HFFc6 (cell line): ENCODE measurements around the gene HRH1. TPM values are rescaled to one million over a fixed set of nuclear protein-coding genes. Genes with fewer than 3 reads are reported as not detected.
"Not testable (repeated sequence)": the region's sequence is repeated elsewhere in the genome, so short reads cannot be mapped to it uniquely, and the experiment has no call there.

ENCODE experiments used
- DNase-seq: peaks from one replicate; pipeline ENCODE4 v3.0.0-alpha.2; 2018
- H3K27ac Mint-ChIP-seq: 2 replicates; pipeline ENCODE4 v1.8.0; 2020; ENCODE audit warnings: mild to moderate bottlenecking, mixed read lengths
- H3K27me3 Mint-ChIP-seq: 2 replicates; pipeline ENCODE4 v1.8.0; 2021; ENCODE audit warnings: mild to moderate bottlenecking, moderate library complexity, mixed read lengths; ENCODE audit not compliant: insufficient read depth
- H3K36me3 Mint-ChIP-seq: 2 replicates; pipeline ENCODE4 v1.8.0; 2021; ENCODE audit warnings: low read depth, mixed read lengths
- H3K4me1 Mint-ChIP-seq: 2 replicates; pipeline ENCODE4 v1.8.0; 2020; ENCODE audit warnings: low read depth, mixed read lengths
- H3K4me3 Mint-ChIP-seq: 2 replicates; pipeline ENCODE4 v1.8.0; 2020; ENCODE audit warnings: mild to moderate bottlenecking, moderate library complexity, mixed read lengths
- H3K9me3 Mint-ChIP-seq: 2 replicates; pipeline ENCODE4 v1.8.0; 2020; ENCODE audit warnings: mild to moderate bottlenecking, mixed read lengths
- long read RNA-seq: library from polyadenylated mRNA; unstranded; transcript quantifications from one replicate; pipeline ENCODE4 v2.0.0, GENCODE V29; 2019
- total RNA-seq, 6 experiments: library from RNA; stranded (reverse); fragmentation: NEBNext Ultra II Directional; extraction: Animal tissue kit (Norgen Biotek cat#: 25700); gene quantifications; 2 replicates in 1 of 6; 3 replicates in 5 of 6; pipeline ENCODE4 v1.2.3, GENCODE V29; 2021
- TF ChIP-seq, protein P1 (sequence below): fragments of 200-600 bp; sonication (generic); IDR thresholded peaks from 2 replicates; pipeline ENCODE4 v1.5.0; 2021; ENCODE audit warnings: antibody characterized with exemption, mild to moderate bottlenecking

Gene HRH1
- total RNA-seq: 1 to 10 TPM; 4.9 to 8.4 (median 6.4) TPM
- long read RNA-seq, full-length matches to known transcripts: 8 of 15 reads
- long read RNA-seq, partial matches to known transcripts: 5 of 15 reads
- long read RNA-seq, other reads (novel, unspliced or antisense): 2 of 15 reads

DNA sequence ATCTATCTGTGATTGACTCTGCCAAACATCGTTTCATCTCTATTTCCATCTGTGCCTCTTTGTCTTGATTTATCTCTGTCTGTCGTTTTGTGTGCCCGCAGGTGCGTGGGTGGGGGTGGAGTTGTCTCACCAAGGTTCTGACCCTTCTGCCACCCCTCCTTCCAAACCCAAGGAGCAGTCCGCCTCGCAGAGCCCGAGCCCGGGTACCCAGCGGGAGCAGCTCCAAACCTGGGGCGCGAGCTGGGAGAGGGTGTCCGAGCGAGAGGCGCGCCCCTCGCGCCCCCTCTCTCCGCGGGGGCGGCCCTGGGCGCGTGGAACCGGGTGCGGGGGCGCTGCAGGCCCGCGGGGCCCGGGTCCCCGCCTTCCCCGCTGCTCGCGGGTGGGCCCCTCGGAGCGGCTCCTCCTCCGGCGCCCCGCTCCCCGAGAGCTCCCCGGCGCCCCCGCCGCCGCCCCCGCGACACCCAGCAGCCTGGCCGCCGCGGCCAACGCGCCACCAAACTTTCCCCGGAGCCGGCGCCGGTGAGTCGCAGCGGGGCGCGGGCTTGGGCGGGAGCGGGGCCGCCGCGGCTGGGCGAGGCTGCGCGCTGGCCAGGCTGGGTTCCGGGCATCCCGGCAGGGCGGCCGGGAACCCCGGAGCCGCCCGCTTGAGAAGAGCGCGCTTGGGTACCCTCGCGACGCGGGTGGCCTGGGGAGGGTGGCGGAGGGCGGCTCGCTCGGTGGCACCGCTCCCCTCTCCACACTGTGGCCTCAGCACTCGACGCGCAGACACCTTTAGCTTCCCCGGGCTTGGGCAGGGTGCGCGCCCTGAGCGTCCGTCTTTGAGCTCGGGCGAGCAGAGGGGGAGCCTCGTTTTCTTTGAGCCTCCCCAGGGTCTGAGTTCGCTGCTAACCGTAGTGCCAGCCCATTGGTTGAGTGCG lies at the start of gene HRH1:
HRH1 (plus strand) TSS at position 458 of the 917 bp plus-strand sequence. CDS start 104,545 bp downstream, outside the sequence.
- TF ChIP-seq, protein P1, sequence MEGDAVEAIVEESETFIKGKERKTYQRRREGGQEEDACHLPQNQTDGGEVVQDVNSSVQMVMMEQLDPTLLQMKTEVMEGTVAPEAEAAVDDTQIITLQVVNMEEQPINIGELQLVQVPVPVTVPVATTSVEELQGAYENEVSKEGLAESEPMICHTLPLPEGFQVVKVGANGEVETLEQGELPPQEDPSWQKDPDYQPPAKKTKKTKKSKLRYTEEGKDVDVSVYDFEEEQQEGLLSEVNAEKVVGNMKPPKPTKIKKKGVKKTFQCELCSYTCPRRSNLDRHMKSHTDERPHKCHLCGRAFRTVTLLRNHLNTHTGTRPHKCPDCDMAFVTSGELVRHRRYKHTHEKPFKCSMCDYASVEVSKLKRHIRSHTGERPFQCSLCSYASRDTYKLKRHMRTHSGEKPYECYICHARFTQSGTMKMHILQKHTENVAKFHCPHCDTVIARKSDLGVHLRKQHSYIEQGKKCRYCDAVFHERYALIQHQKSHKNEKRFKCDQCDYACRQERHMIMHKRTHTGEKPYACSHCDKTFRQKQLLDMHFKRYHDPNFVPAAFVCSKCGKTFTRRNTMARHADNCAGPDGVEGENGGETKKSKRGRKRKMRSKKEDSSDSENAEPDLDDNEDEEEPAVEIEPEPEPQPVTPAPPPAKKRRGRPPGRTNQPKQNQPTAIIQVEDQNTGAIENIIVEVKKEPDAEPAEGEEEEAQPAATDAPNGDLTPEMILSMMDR: no peak; the same call in 1 of the 2 replicates
- no peak for DNase-seq
- H3K4me1 Mint-ChIP-seq: peaks cover 50% of the 10 kb centered on the region
- H3K9me3 Mint-ChIP-seq: no peaks in the 10 kb centered on the region
- H3K36me3 Mint-ChIP-seq: no peaks in the 10 kb centered on the region
- H3K27me3 Mint-ChIP-seq: peaks cover 3% of the 10 kb centered on the region
- peak within 1 kb of the TSS; percentile 88 for H3K4me3 Mint-ChIP-seq
- H3K27ac Mint-ChIP-seq: peak within 1 kb of the TSS; percentile 67

- not testable (repeated sequence) for H3K36me3 Mint-ChIP-seq, H3K27me3 Mint-ChIP-seq, DNase-seq, H3K4me3 Mint-ChIP-seq, H3K9me3 Mint-ChIP-seq, H3K27ac Mint-ChIP-seq
- H3K4me1 Mint-ChIP-seq: peaks cover 26% of the 10 kb centered on the region
Observed at GRCh38 chr3:11113316-11113715, 41.0 kb upstream of the HRH1 start.

DNA sequence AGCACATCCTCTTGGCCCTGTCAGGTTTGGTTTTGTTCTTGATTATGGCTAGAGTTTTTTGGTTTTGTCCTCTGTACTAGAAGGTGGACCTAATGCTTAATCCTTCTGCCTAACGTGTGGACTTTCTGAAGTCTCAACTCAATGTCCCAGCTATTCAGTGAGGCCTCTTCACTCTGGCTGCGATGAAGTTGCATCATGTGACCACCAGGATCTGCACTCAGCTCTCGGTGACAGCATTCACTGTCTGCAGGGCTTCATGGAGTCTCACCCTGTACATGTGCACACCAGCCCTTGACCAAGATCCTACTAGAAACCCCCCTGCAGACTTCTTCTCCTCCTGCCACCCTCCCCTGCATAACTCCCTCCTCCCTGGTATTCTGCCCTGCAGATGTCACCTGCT lies 38.7 kb upstream of the HRH1 start:
- DNase-seq: no peak
- Mint-ChIP-seq H3K4me3 (no peak overlapping the region), H3K27me3 (peaks cover 2% of the 10 kb centered on the region; the same call in 1 of the 2 replicates), H3K27ac (no peak overlapping the region), H3K36me3 (no peaks in the 10 kb centered on the region), H3K4me1 (peaks cover 36% of the 10 kb centered on the region), H3K9me3 (no peaks in the 10 kb centered on the region)
- TF ChIP-seq, protein P1: 0 out of 2 replicates have a peak, but pooled peaks have one; percentile 15

DNA sequence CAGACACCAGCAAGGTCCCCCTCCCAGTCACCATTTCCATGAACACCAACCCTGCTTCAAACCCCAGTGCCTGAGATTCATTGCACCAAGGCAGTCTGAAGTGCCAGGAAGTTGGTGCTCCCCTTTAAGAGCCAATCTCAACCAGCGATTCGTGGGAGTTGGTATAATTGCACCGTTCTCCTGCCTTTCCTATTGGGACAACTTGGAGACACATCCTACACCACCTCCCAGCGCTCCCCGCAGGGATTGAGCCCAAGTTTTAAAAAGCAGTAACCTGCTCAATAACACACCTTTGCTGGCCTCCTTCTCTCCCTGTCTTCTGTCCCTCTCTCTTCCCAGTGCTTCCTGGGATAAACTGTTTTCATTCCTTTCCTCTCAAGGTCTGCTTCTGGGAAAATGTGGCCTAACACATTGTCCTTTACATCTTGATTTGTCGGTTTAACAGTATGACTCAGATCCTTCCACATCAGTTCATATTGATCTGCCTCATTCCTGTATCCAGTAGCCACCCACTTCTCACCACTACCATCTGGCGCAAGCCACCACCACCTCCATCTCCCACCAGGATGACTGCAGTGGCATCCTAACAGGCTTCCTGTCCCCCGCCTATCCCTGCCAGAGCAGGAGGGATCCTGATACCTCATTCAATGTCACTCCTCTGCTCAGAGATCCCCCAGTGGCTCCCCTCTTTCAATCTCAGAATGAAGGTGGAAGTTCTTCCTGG lies 37.8 kb upstream of the HRH1 start:
- H3K27ac Mint-ChIP-seq: peak overlapping the region; percentile 99
- TF ChIP-seq, protein P1: no peak
- no peak for DNase-seq

GRCh38 chr3:11117591-11117990 lies 36.7 kb upstream of the HRH1 start:
- H3K27ac Mint-ChIP-seq: peak overlapping the region; percentile 99
- TF ChIP-seq, protein P1: no peak
- H3K36me3 Mint-ChIP-seq: peaks cover 4% of the 10 kb centered on the region
- no peak overlapping the region for H3K4me3 Mint-ChIP-seq
- peaks cover 2% of the 10 kb centered on the region for H3K9me3 Mint-ChIP-seq
- peaks cover 4% of the 10 kb centered on the region for H3K27me3 Mint-ChIP-seq
- no peak for DNase-seq
- peaks cover 36% of the 10 kb centered on the region for H3K4me1 Mint-ChIP-seq

More for the DNA sequence above, 37.8 kb upstream of the HRH1 start:
- Mint-ChIP-seq H3K4me3 (no peak overlapping the region), H3K36me3 (no peaks in the 10 kb centered on the region), H3K9me3 (no peaks in the 10 kb centered on the region), H3K27me3 (peaks cover 4% of the 10 kb centered on the region; the same call in 1 of the 2 replicates), H3K4me1 (peaks cover 36% of the 10 kb centered on the region)
